HepG2 (cell line): ENCODE results near the gene PSEN2. TPM values are rescaled to one million over a fixed set of nuclear protein-coding genes. Genes with fewer than 3 reads are reported as not detected.

Experiments
- ARID4A ChIP-seq: sonication (generic); formaldehyde crosslinking; IDR thresholded peaks from 2 replicates; pipeline ENCODE4 v1.5.0; 2020; ENCODE audit warnings: mild to moderate bottlenecking, missing genetic modification reagents, borderline replicate concordance
- ARID5B ChIP-seq: IDR thresholded peaks from 2 replicates; pipeline ENCODE4 v1.4.0; 2020; ENCODE audit warnings: mild to moderate bottlenecking, missing genetic modification reagents
- ARNTL ChIP-seq: sonication (generic); formaldehyde crosslinking; IDR thresholded peaks from 2 replicates; pipeline ENCODE4 v1.4.0; 2020; ENCODE audit warnings: mild to moderate bottlenecking, missing genetic modification reagents
- ETV5 ChIP-seq: IDR thresholded peaks from 2 replicates; pipeline ENCODE4 v1.6.1; 2018; ENCODE audit warnings: missing biosample characterization, missing genetic modification reagents, inconsistent platforms, borderline replicate concordance
- FOXO4 ChIP-seq: sonication (generic); formaldehyde crosslinking; conservative IDR thresholded peaks from 2 replicates; pipeline ENCODE4 v1.8.1; 2023; ENCODE audit warnings: missing genetic modification reagents
- HES4 ChIP-seq: sonication (generic); formaldehyde crosslinking; IDR thresholded peaks from 2 replicates; pipeline ENCODE4 v1.9.0; 2021; ENCODE audit warnings: mild to moderate bottlenecking, missing genetic modification reagents, borderline replicate concordance
- HOXA3 ChIP-seq: sonication (generic); formaldehyde crosslinking; IDR thresholded peaks from 2 replicates; pipeline ENCODE4 v1.5.0; 2020; ENCODE audit warnings: missing genetic modification reagents
- NBN ChIP-seq: fragments of 450-650 bp; conservative IDR thresholded peaks from 2 replicates; pipeline ENCODE4 v1.6.1; 2017
- NFKB2 ChIP-seq: sonication (generic); formaldehyde crosslinking; IDR thresholded peaks from 2 replicates; pipeline ENCODE4 v1.4.0; 2020; ENCODE audit warnings: missing genetic modification reagents, borderline replicate concordance
- PHB2 ChIP-seq: fragments of 450-650 bp; IDR thresholded peaks from 2 replicates; pipeline ENCODE4 v1.6.1; 2018; ENCODE audit not compliant: partially characterized antibody
- RBM39 ChIP-seq: fragments of 200-400 bp; formaldehyde crosslinking; IDR thresholded peaks from one replicate; pipeline ENCODE4 v1.6.1; 2018; ENCODE audit warnings: antibody characterized with exemption, mild to moderate bottlenecking, low read depth, low read length; ENCODE audit not compliant: poor library complexity, severe bottlenecking
- SPEN ChIP-seq: sonication (generic); formaldehyde crosslinking; IDR thresholded peaks from 2 replicates; pipeline ENCODE4 v1.5.1; 2020; ENCODE audit warnings: low read depth, mild to moderate bottlenecking, missing genetic modification reagents
- STAT5B ChIP-seq: sonication (generic); formaldehyde crosslinking; IDR thresholded peaks from 2 replicates; pipeline ENCODE4 v1.4.0; 2020; ENCODE audit warnings: missing genetic modification reagents
- ZC3H13 ChIP-seq: sonication (generic); formaldehyde crosslinking; IDR thresholded peaks from 2 replicates; pipeline ENCODE4 v1.8.1; 2023; ENCODE audit warnings: mild to moderate bottlenecking, missing genetic modification reagents, moderate library complexity
- ZNF362 ChIP-seq: sonication (generic); formaldehyde crosslinking; IDR thresholded peaks from 2 replicates; pipeline ENCODE4 v1.4.0; 2020; ENCODE audit warnings: missing genetic modification reagents, mild to moderate bottlenecking, borderline replicate concordance
- ZNF501 ChIP-seq: sonication (generic); formaldehyde crosslinking; IDR thresholded peaks from 2 replicates; pipeline ENCODE4 v1.5.1; 2020; ENCODE audit warnings: mild to moderate bottlenecking, moderate library complexity, missing genetic modification reagents
- ZNF510 ChIP-seq: sonication (generic); formaldehyde crosslinking; IDR thresholded peaks from 2 replicates; pipeline ENCODE4 v1.4.0; 2020; ENCODE audit warnings: low read depth, mild to moderate bottlenecking, missing genetic modification reagents
- ZNF512 ChIP-seq: sonication (generic); formaldehyde crosslinking; IDR thresholded peaks from 2 replicates; pipeline ENCODE4 v1.4.0; 2020; ENCODE audit warnings: mild to moderate bottlenecking, missing genetic modification reagents
- polyA plus RNA-seq, 8 experiments: library from polyadenylated mRNA; depleted of rRNA in 3 of 8; stranded (reverse) in 7 of 8; unstranded in 1 of 8; fragments of >200 nt; fragmentation: Illumina TruSeq in 4 of 8; extraction: Trizol in 4 of 8; gene quantifications; 2 replicates each; pipeline versions ENCODE4 v1.2.1 to v1.2.3, GENCODE V29; 2011 to 2016; ENCODE audit warnings: low read depth in 4 of 8, missing spikeins in 1 of 8, mixed read lengths in 1 of 8; ENCODE audit not compliant: insufficient read depth in 1 of 8
- total RNA-seq, 5 experiments: library from RNA; depleted of rRNA; stranded (reverse); fragments of >200 nt; fragmentation: Illumina TruSeq; extraction: Trizol; gene quantifications; 2 replicates each; pipeline ENCODE4 v1.2.3, GENCODE V29; 2016; ENCODE audit warnings: low read depth in 1 of 5

The PSEN2 gene
- total and polyA plus RNA-seq, 2 of the 13 experiments (the other 11 are each of a cell fraction or from before 2014, with no cell fraction given): 5.9 to 13.1 TPM

GRCh38 chr1:226920446-226920894, 50.1 kb downstream of the PSEN2 start (continued):
- TF ChIP-seq PHB2 (no peak), NFKB2 (CRISPR knock-in tag) (no peak; the same call in 1 of the 2 replicates), STAT5B (CRISPR knock-in tag) (no peak), ZNF501 (no peak), FOXO4 (CRISPR knock-in tag) (no peak), ZNF510 (CRISPR knock-in tag) (peak; percentile 53; the same call in 1 of the 2 replicates), ARNTL (no peak), ZNF362 (no peak), SPEN (CRISPR knock-in tag) (0 out of 2 replicates have a peak, but pooled peaks have one; percentile 40), RBM39 (no peak), ARID4A (CRISPR knock-in tag) (no peak; the same call in 1 of the 2 replicates), NBN (no peak), ETV5 (CRISPR knock-in tag) (no peak), ZNF512 (CRISPR knock-in tag) (no peak), HES4 (no peak), ZC3H13 (no peak), HOXA3 (CRISPR knock-in tag) (no peak; the same call in 1 of the 2 replicates), ARID5B (CRISPR knock-in tag) (peak; percentile 69)
